ENCODE data around the gene KCNH1. TPM values are rescaled to one million over a fixed set of nuclear protein-coding genes. Genes with fewer than 3 reads are reported as not detected.

Gene KCNH1
- total RNA-seq, 1 donor: 41.3 TPM

- no peaks in the 10 kb centered on the region for H3K4me1 ChIP-seq (ENCODE audit: insufficient read depth, low read length)
- H3K79me2 ChIP-seq (ENCODE audit: insufficient read depth, low read length): no peaks in the 10 kb centered on the region
- no peak overlapping the region for H3K4me3 ChIP-seq (ENCODE audit: insufficient read depth, low read length)
- no peak overlapping the region for H2AFZ ChIP-seq (ENCODE audit: low read length)
- H3K36me3 ChIP-seq (ENCODE audit: insufficient read depth, low read length): no peaks in the 10 kb centered on the region
- DNase-seq (ENCODE audit: insufficient read length, low spot score, missing footprints): no peak
- no peaks in the 10 kb centered on the region for H3K9me3 ChIP-seq (ENCODE audit: low read depth, low read length)
- H4K20me1 ChIP-seq (ENCODE audit: insufficient read depth, low read length): peaks cover 3% of the 10 kb centered on the region
- no peak overlapping the region for H3K4me2 ChIP-seq (ENCODE audit: insufficient read depth, low read length)
- H3K27ac ChIP-seq (ENCODE audit: low read depth, low read length): no peak overlapping the region
- H3K27me3 ChIP-seq (ENCODE audit: insufficient read depth, low read length): no peaks in the 10 kb centered on the region
- TF ChIP-seq, protein P1, sequence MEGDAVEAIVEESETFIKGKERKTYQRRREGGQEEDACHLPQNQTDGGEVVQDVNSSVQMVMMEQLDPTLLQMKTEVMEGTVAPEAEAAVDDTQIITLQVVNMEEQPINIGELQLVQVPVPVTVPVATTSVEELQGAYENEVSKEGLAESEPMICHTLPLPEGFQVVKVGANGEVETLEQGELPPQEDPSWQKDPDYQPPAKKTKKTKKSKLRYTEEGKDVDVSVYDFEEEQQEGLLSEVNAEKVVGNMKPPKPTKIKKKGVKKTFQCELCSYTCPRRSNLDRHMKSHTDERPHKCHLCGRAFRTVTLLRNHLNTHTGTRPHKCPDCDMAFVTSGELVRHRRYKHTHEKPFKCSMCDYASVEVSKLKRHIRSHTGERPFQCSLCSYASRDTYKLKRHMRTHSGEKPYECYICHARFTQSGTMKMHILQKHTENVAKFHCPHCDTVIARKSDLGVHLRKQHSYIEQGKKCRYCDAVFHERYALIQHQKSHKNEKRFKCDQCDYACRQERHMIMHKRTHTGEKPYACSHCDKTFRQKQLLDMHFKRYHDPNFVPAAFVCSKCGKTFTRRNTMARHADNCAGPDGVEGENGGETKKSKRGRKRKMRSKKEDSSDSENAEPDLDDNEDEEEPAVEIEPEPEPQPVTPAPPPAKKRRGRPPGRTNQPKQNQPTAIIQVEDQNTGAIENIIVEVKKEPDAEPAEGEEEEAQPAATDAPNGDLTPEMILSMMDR (IDR thresholded peaks at IDR 0.05; ENCODE audit: extremely low read depth, low read depth, low read length): no peak
Observed at GRCh38 chr1:210748796-210749195, 385.2 kb downstream of the KCNH1 start.

- Histone ChIP-seq H3K79me2 (ENCODE audit: insufficient read depth, low read length) (no peaks in the 10 kb centered on the region), H3K4me3 (ENCODE audit: insufficient read depth, low read length) (no peak overlapping the region), H2AFZ (ENCODE audit: low read length) (no peak overlapping the region), H3K27me3 (ENCODE audit: insufficient read depth, low read length) (no peaks in the 10 kb centered on the region), H3K27ac (ENCODE audit: low read depth, low read length) (no peak overlapping the region), H3K4me2 (ENCODE audit: insufficient read depth, low read length) (no peak overlapping the region), H3K36me3 (ENCODE audit: insufficient read depth, low read length) (no peaks in the 10 kb centered on the region), H3K4me1 (ENCODE audit: insufficient read depth, low read length) (no peaks in the 10 kb centered on the region), H4K20me1 (ENCODE audit: insufficient read depth, low read length) (peaks cover 3% of the 10 kb centered on the region), H3K9me3 (ENCODE audit: low read depth, low read length) (no peaks in the 10 kb centered on the region)
- TF ChIP-seq, protein P1 (IDR thresholded peaks at IDR 0.05; ENCODE audit: extremely low read depth, low read depth, low read length): no peak
- no peak for DNase-seq (ENCODE audit: insufficient read length, low spot score, missing footprints)
Observed at GRCh38 chr1:210747890-210748289, 386.1 kb downstream of the KCNH1 start.

DNA sequence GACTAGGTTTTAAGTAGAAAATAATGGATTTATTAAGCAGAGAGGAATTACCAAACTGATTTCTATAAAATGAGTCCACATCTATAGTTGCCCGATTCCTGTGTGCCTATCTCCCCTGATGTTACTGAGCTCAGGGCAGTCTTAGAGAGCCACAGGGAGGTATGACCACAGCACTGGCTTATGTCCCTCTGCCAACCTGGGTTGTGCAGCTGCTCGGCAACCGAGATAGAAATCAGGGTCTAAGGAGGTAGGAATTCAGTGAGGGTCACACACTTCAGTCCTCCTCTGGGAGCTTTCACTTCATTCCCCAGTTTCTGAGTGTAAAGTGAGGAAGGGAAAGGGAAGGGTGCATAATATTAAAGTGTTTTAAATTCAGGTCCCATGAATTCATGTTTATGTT is 386.8 kb downstream of the KCNH1 start:
- H3K79me2 ChIP-seq (ENCODE audit: insufficient read depth, low read length): no peaks in the 10 kb centered on the region
- no peaks in the 10 kb centered on the region for H3K9me3 ChIP-seq (ENCODE audit: low read depth, low read length)
- no peak overlapping the region for H3K4me3 ChIP-seq (ENCODE audit: insufficient read depth, low read length)
- no peaks in the 10 kb centered on the region for H3K27me3 ChIP-seq (ENCODE audit: insufficient read depth, low read length)
- H3K4me1 ChIP-seq (ENCODE audit: insufficient read depth, low read length): no peaks in the 10 kb centered on the region
- no peaks in the 10 kb centered on the region for H3K36me3 ChIP-seq (ENCODE audit: insufficient read depth, low read length)
- H3K27ac ChIP-seq (ENCODE audit: low read depth, low read length): no peak overlapping the region
- peaks cover 3% of the 10 kb centered on the region for H4K20me1 ChIP-seq (ENCODE audit: insufficient read depth, low read length)
- no peak overlapping the region for H2AFZ ChIP-seq (ENCODE audit: low read length)
- DNase-seq (ENCODE audit: insufficient read length, low spot score, missing footprints): no peak
- H3K4me2 ChIP-seq (ENCODE audit: insufficient read depth, low read length): no peak overlapping the region
- TF ChIP-seq, protein P1 (IDR thresholded peaks at IDR 0.05; ENCODE audit: extremely low read depth, low read depth, low read length): no peak

DNA sequence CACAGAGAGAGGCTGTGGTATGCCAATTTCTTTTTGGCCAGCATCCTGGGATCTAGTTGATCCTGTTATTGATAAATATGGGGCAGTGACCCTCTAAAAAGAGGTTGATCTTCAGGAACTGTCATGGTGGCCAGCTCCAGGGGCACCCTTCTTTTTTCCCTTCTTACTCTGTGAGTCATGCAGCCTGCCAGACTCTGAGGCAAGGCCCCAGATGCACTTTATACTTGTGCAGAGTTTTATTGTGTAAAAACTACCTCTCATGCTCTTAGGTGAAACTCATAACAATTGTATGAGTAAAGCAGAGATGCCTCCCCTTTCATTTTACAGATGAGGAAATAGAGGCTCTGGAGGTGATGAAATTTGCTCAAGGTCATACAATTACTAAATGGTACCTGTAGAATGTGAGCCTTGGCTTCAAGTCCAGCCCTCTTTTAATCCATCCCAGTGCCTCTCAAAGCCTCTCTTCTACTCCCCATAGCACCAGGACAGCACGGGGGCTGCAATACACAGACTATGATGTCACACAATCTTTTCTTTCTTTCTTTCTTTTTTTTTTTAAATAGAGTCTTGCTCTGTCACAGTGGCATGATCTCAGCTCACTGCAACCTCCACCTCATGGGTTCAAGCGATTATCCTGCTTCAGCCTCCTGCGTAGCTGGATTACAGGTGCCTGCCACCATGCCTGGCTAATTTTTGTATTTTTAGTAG is 387.8 kb downstream of the KCNH1 start:
- no peak overlapping the region for H3K27ac ChIP-seq (ENCODE audit: low read depth, low read length)
- no peak overlapping the region for H3K4me3 ChIP-seq (ENCODE audit: insufficient read depth, low read length)
- no peak for DNase-seq (ENCODE audit: insufficient read length, low spot score, missing footprints)
- no peaks in the 10 kb centered on the region for H3K36me3 ChIP-seq (ENCODE audit: insufficient read depth, low read length)
- no peaks in the 10 kb centered on the region for H3K27me3 ChIP-seq (ENCODE audit: insufficient read depth, low read length)
- no peaks in the 10 kb centered on the region for H3K4me1 ChIP-seq (ENCODE audit: insufficient read depth, low read length)
- no peaks in the 10 kb centered on the region for H3K79me2 ChIP-seq (ENCODE audit: insufficient read depth, low read length)
- TF ChIP-seq, protein P1 (IDR thresholded peaks at IDR 0.05; ENCODE audit: extremely low read depth, low read depth, low read length): no peak
- H3K4me2 ChIP-seq (ENCODE audit: insufficient read depth, low read length): no peak overlapping the region
- no peak overlapping the region for H2AFZ ChIP-seq (ENCODE audit: low read length)
- no peaks in the 10 kb centered on the region for H3K9me3 ChIP-seq (ENCODE audit: low read depth, low read length)
- peaks cover 3% of the 10 kb centered on the region for H4K20me1 ChIP-seq (ENCODE audit: insufficient read depth, low read length)
